GM12891 (cell line): ENCODE data around the gene TXLNG.

Experiments used
- POLR2A ChIP-seq: IDR thresholded peaks from 2 replicates; pipeline ENCODE4 v1.6.1; 2011; ENCODE audit warnings: low read depth, low read length, control low read depth
- POLR2AphosphoS5 ChIP-seq: IDR thresholded peaks from 2 replicates; pipeline ENCODE4 v1.6.1; 2011; ENCODE audit warnings: low read depth, low read length, control low read depth

DNA sequence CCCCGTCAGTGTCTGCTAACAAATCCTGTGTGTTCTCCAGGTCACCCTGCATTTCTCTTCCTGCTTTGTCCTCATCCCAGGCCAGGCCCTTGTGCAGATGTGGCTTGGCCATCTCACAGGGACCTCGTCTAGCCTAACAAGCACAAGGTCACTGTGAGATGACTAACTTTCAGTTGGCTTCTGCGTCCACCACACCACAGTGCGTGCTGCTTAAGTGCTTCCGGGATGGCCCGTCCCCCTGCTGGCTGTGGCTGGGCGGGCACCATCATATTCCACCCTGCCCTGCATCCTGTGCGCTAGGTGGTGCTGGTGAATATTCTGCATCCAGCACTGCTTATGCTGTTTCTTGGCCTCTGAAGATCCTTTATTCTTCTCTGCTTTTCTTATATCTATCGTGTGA lies 50.1 kb downstream of the TXLNG start:
- no peak for TF ChIP-seq POLR2A
- TF ChIP-seq POLR2AphosphoS5 = peak; percentile 29; the same call in 1 of the 2 replicates
